ENCODE data around the gene KCNT1. TPM values are rescaled to one million over a fixed set of nuclear protein-coding genes. Genes with fewer than 3 reads are reported as not detected.

KCNT1 gene
- total RNA-seq, 4 donors from 2014 or later, result 0.06 to 0.17 TPM; not detected in 2

DNA sequence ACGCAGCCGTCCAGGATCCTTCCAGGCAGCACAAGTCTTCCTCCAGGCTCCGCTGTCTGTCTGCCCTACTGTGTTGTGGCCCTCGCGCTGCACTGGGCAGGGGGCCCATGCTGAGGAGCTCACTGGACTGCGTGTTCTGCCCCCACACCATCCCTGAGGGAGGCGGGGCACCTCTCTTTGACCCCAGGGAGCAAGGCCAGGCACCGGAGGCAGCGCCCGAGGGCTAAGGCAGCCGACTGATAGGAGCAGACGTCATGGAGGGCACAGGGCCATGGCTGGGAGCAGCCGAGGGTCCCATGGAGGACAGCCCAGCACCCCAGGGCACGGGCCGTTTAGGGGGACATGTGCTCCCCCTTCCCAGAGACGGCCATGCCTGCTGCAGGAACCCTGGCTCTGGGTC, 46.7 kb downstream of the KCNT1 start:
- intact Hi-C loops (cut with DNase I), result no loop called here
- no peak for DNase-seq (ENCODE audit: extremely low spot score)
- no peaks in the 10 kb centered on the region for H3K9me3 ChIP-seq
- peaks cover 0 to 7% (median 0%) of the 10 kb centered on the region in 4 donors for H3K4me1 ChIP-seq
- TF ChIP-seq POLR2AphosphoS5 (IDR thresholded peaks at IDR 0.05) (no peak), POLR2A (IDR thresholded peaks at IDR 0.05; ENCODE audit: low read depth) (no peak), EP300 (IDR thresholded peaks at IDR 0.05) (no peak)
- TF ChIP-seq, protein P1, sequence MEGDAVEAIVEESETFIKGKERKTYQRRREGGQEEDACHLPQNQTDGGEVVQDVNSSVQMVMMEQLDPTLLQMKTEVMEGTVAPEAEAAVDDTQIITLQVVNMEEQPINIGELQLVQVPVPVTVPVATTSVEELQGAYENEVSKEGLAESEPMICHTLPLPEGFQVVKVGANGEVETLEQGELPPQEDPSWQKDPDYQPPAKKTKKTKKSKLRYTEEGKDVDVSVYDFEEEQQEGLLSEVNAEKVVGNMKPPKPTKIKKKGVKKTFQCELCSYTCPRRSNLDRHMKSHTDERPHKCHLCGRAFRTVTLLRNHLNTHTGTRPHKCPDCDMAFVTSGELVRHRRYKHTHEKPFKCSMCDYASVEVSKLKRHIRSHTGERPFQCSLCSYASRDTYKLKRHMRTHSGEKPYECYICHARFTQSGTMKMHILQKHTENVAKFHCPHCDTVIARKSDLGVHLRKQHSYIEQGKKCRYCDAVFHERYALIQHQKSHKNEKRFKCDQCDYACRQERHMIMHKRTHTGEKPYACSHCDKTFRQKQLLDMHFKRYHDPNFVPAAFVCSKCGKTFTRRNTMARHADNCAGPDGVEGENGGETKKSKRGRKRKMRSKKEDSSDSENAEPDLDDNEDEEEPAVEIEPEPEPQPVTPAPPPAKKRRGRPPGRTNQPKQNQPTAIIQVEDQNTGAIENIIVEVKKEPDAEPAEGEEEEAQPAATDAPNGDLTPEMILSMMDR (IDR thresholded peaks at IDR 0.05), result no peak
- H3K4me3 ChIP-seq, result no peak overlapping the region
- H3K36me3 ChIP-seq, result no peaks in the 10 kb centered on the region
- no peak overlapping the region for H3K27ac ChIP-seq (replicated peaks in 1 of 4)
- H3K27me3 ChIP-seq, result peaks cover 0 to 75% (median 0%) of the 10 kb centered on the region in 4 donors
- 40% methylated on average over 1 of the region's 16 CpGs for WGBS

GRCh38 chr9:135749171-135750045, 47.4 kb downstream of the KCNT1 start:
- intact Hi-C loops (cut with DNase I), result no loop called here
- no peaks in the 10 kb centered on the region for H3K4me1 ChIP-seq
- H3K27ac ChIP-seq (replicated peaks in 1 of 4), result no peak overlapping the region
- no peaks in the 10 kb centered on the region for H3K36me3 ChIP-seq
- no peak for TF ChIP-seq POLR2A (IDR thresholded peaks at IDR 0.05; ENCODE audit: low read depth)
- no peak for TF ChIP-seq EP300 (IDR thresholded peaks at IDR 0.05)
- TF ChIP-seq POLR2AphosphoS5 (IDR thresholded peaks at IDR 0.05), result no peak
- TF ChIP-seq, protein P1 (IDR thresholded peaks at IDR 0.05), result no peak
- DNase-seq (ENCODE audit: extremely low spot score), result no peak
- H3K27me3 ChIP-seq, result peaks cover 0 to 72% (median 0%) of the 10 kb centered on the region in 4 donors
- WGBS, result 88% methylated on average over 16 of the region's 28 CpGs
- H3K9me3 ChIP-seq, result no peaks in the 10 kb centered on the region
- no peak overlapping the region for H3K4me3 ChIP-seq

DNA sequence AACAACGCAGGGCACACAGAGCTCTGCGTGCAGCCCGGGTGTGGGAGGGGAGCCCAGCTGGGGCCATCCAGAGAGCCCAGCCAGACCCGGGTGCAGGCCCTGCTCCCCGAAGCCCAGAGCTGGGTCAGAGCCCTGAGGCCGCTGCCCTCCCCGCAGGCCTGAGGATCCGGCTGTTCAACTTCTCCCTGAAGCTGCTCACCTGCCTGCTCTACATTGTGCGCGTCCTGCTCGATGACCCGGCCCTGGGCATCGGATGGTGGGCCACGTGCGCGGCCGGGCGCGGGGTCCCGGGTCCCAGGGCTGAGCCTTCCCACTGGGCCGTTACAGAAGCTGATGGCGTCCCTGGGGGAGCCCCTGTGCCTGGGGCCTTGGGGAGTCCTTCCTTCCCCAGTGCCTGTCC, 48.8 kb downstream of the KCNT1 start:
- Histone ChIP-seq H3K4me3 (no peak overlapping the region), H3K27me3 (peaks cover 0 to 66% (median 0%) of the 10 kb centered on the region in 4 donors), H3K27ac (replicated peaks in 1 of 4) (no peak overlapping the region), H3K36me3 (no peaks in the 10 kb centered on the region), H3K9me3 (peaks cover 0 to under 1% (median 0%) of the 10 kb centered on the region in 4 donors), H3K4me1 (no peaks in the 10 kb centered on the region)
- intact Hi-C loops (cut with DNase I), result no loop called here
- WGBS, result 73% methylated on average over 4 of the region's 22 CpGs
- no peak for DNase-seq (ENCODE audit: extremely low spot score)
- TF ChIP-seq POLR2AphosphoS5 (IDR thresholded peaks at IDR 0.05) (no peak), POLR2A (IDR thresholded peaks at IDR 0.05; ENCODE audit: low read depth) (no peak), EP300 (IDR thresholded peaks at IDR 0.05) (no peak)
- TF ChIP-seq, protein P1 (IDR thresholded peaks at IDR 0.05), result no peak

GRCh38 chr9:135751501-135751900, 49.5 kb downstream of the KCNT1 start:
- H3K4me3 ChIP-seq, result no peak overlapping the region
- H3K27ac ChIP-seq (replicated peaks in 1 of 4), result no peak overlapping the region
- DNase-seq (ENCODE audit: extremely low spot score), result no peak
- 66% methylated on average over 11 of the region's 13 CpGs for WGBS
- no peaks in the 10 kb centered on the region for H3K36me3 ChIP-seq
- H3K27me3 ChIP-seq, result peaks cover 0 to 60% (median 0%) of the 10 kb centered on the region in 4 donors
- TF ChIP-seq POLR2A (IDR thresholded peaks at IDR 0.05; ENCODE audit: low read depth) (no peak), EP300 (IDR thresholded peaks at IDR 0.05) (no peak), POLR2AphosphoS5 (IDR thresholded peaks at IDR 0.05) (no peak)
- TF ChIP-seq, protein P1 (IDR thresholded peaks at IDR 0.05), result no peak
- H3K9me3 ChIP-seq, result peaks cover 0 to 4% (median 0%) of the 10 kb centered on the region in 4 donors
- H3K4me1 ChIP-seq, result no peaks in the 10 kb centered on the region
- intact Hi-C loops (cut with DNase I), result no loop called here
